Tibial nerve (tissue), 4 donors: ENCODE data around the gene RTN3. TPM values are rescaled to one million over a fixed set of nuclear protein-coding genes. Genes with fewer than 3 reads are reported as not detected.

Source experiments
- DNase-seq, 2 donors: peaks; one replicate each; pipeline ENCODE4 v3.0.0-alpha.2; 2019; ENCODE audit warnings: low spot score in 2 of 2
- H3K27ac ChIP-seq, 4 donors: fragments of 200-600 bp; sonication (generic) in 3 of 4; one replicate each; pipeline ENCODE4 v1.5.1; 2017 to 2019; ENCODE audit warnings: mild to moderate bottlenecking in 1 of 4
- H3K27me3 ChIP-seq, 2 donors: fragments of 200-600 bp; sonication (generic) in 1 of 2; one replicate each; pipeline versions ENCODE4 v1.5.1 to v1.6.0; 2017 to 2019
- H3K36me3 ChIP-seq, 3 donors: fragments of 200-600 bp; sonication (generic); one replicate each; pipeline ENCODE4 v1.5.1; 2018 to 2019
- H3K4me1 ChIP-seq, 4 donors: fragments of 200-600 bp; sonication (generic) in 3 of 4; one replicate each; pipeline ENCODE4 v1.5.1; 2017 to 2019
- H3K4me3 ChIP-seq, 4 donors: fragments of 200-600 bp; sonication (generic) in 3 of 4; one replicate each; pipeline ENCODE4 v1.5.1; 2017 to 2019; ENCODE audit warnings: mild to moderate bottlenecking in 1 of 4, moderate library complexity in 1 of 4
- H3K9me3 ChIP-seq, 4 donors: fragments of 200-600 bp; sonication (generic) in 3 of 4; one replicate each; pipeline ENCODE4 v1.5.1; 2017 to 2019
- EP300 ChIP-seq, 2 donors: sonication (generic); formaldehyde crosslinking; IDR thresholded peaks; one replicate each; pipeline ENCODE4 v1.6.1; 2017; ENCODE audit warnings: antibody characterized with exemption in 2 of 2, mild to moderate bottlenecking in 1 of 2
- POLR2A ChIP-seq, 2 donors: fragments of 450-650 bp; IDR thresholded peaks; one replicate each; pipeline ENCODE4 v1.6.1; 2017; ENCODE audit warnings: antibody characterized with exemption in 2 of 2, mild to moderate bottlenecking in 2 of 2, moderate library complexity in 2 of 2
- WGBS, 2 donors: methylation state at CpG; one replicate each; pipeline ENCODE4 v1.1.5; 2018; 5-methylcytosine and 5-hydroxymethylcytosine counted together
- total RNA-seq, 4 donors: library from RNA; depleted of rRNA; stranded (reverse); fragments of >200 nt; gene quantifications; one replicate each; pipeline ENCODE4 v1.1.0, GENCODE V29; 2016
- TF ChIP-seq, protein P1 (sequence below), 5 experiments: fragments of 200-600 bp in 3 of 5; fragments of 450-650 bp in 2 of 5; sonication (generic) in 3 of 5; IDR thresholded peaks; one replicate each; pipeline ENCODE4 v1.5.1; 2016 to 2019; ENCODE audit warnings: antibody characterized with exemption in 5 of 5, mild to moderate bottlenecking in 3 of 5, moderate library complexity in 2 of 5

Gene RTN3
- total RNA-seq, 4 donors from 2014 or later: 88.8 to 148 (median 116) TPM

DNA sequence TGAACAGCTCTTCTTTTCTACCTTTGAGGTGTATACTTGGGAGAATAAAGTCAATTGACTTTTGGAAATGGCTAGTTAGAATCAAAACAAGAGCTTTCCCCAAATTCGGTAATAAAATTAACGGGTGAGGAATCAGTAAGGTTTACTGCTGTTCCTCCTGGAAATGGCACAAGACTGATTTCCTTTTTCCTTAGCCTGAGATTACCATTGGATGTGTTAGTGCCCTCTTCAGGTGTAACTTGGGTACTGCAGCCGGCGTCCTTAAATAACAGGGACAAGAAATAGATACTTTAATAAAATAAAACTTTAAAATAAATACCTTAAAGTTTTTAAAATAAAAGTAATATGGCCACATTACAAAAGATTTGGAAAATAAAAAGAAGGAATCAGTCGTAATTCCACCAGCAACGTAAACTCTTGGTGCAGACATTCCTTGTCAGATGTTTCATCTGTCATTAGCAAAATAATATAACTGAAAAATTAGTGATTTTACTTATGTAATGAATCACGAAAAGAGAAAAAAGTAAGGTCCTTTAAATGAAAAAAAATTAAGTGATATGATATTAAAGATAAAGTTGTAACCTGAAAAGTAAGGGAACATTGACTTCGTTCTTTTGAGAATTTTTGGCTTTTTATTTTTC, 57.5 kb downstream of the RTN3 start:
- H3K4me3 ChIP-seq: no peak overlapping the region
- TF ChIP-seq EP300 (IDR thresholded peaks at IDR 0.05) (no peak), POLR2A (IDR thresholded peaks at IDR 0.05) (no peak)
- TF ChIP-seq, protein P1, sequence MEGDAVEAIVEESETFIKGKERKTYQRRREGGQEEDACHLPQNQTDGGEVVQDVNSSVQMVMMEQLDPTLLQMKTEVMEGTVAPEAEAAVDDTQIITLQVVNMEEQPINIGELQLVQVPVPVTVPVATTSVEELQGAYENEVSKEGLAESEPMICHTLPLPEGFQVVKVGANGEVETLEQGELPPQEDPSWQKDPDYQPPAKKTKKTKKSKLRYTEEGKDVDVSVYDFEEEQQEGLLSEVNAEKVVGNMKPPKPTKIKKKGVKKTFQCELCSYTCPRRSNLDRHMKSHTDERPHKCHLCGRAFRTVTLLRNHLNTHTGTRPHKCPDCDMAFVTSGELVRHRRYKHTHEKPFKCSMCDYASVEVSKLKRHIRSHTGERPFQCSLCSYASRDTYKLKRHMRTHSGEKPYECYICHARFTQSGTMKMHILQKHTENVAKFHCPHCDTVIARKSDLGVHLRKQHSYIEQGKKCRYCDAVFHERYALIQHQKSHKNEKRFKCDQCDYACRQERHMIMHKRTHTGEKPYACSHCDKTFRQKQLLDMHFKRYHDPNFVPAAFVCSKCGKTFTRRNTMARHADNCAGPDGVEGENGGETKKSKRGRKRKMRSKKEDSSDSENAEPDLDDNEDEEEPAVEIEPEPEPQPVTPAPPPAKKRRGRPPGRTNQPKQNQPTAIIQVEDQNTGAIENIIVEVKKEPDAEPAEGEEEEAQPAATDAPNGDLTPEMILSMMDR (IDR thresholded peaks at IDR 0.05): peak; percentile 66 to 98 (median 95)
- peak overlapping the region in 2 of 4 donors; percentile 22 to 39 for H3K27ac ChIP-seq
- H3K36me3 ChIP-seq: no peaks in the 10 kb centered on the region
- H3K27me3 ChIP-seq: no peaks in the 10 kb centered on the region
- no peaks in the 10 kb centered on the region for H3K9me3 ChIP-seq
- DNase-seq: peak; percentile 87 to 99
- 17 to 19% methylated on average over 8 of the region's 8 CpGs for WGBS, 2 donors
- peaks cover 0 to 17% (median 0%) of the 10 kb centered on the region in 4 donors for H3K4me1 ChIP-seq

GRCh38 chr11:63745304-63746170, 64.2 kb downstream of the RTN3 start:
- no peaks in the 10 kb centered on the region for H3K4me1 ChIP-seq
- WGBS, 2 donors: 69 to 75% methylated on average over 13 of the region's 13 CpGs
- no peak for TF ChIP-seq EP300 (IDR thresholded peaks at IDR 0.05)
- no peak for TF ChIP-seq POLR2A (IDR thresholded peaks at IDR 0.05)
- TF ChIP-seq, protein P1 (IDR thresholded peaks at IDR 0.05): peak in 2 of 5 experiments; percentile 18 to 21

DNA sequence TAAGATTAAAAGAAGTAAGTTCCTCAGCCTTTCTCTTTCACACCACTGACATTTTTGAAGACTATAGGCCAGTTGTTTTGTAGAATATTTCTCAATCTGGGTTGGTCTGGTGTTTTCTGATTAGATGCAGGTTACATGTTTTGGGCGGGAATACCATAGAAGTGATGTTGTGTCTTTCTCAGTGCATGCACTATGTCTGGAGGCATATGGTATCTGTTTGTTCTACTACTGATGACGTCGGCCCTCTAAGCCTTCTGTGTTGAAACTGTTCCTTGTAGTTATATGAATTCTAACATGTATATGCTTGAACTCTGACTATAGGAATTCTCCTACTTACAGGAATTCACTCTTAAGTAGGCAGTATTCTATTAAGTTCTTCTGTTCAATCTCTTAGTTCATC, 65.7 kb downstream of the RTN3 start:
- Histone ChIP-seq H3K27ac (no peak overlapping the region), H3K27me3 (no peaks in the 10 kb centered on the region), H3K36me3 (peaks cover 0 to 26% (median 5%) of the 10 kb centered on the region in 3 donors), H3K4me1 (no peaks in the 10 kb centered on the region), H3K4me3 (no peak overlapping the region), H3K9me3 (no peaks in the 10 kb centered on the region)
- TF ChIP-seq, protein P1 (IDR thresholded peaks at IDR 0.05): no peak
- TF ChIP-seq EP300 (IDR thresholded peaks at IDR 0.05) (no peak), POLR2A (IDR thresholded peaks at IDR 0.05) (no peak)
- WGBS, 2 donors: 67 to 82% methylated on average over 3 of the region's 3 CpGs
- DNase-seq: no peak

More at GRCh38 chr11:63745304-63746170, 64.2 kb downstream of the RTN3 start:
- DNase-seq: no peak
- Histone ChIP-seq H3K27ac (no peak overlapping the region), H3K9me3 (no peaks in the 10 kb centered on the region), H3K4me3 (no peak overlapping the region), H3K36me3 (peaks cover 0 to 11% (median 0%) of the 10 kb centered on the region in 3 donors), H3K27me3 (no peaks in the 10 kb centered on the region)

DNA sequence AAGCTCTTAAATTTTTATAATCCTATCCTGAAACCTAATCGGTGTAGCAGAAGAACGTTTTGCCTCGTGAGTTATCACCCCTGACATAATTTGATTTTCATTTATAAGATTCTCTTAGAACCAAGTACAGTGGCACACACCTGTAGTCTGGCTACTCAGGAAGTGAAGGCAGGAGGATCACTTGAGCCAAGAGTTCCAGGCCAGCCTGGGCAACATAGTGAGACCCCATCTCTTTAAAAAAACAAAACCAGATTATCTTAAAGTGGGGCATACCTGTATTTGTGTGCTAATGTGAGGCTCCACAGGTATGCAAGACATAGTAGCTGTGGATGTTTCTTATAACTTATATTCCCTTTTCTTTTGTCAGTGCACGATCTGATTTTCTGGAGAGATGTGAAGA, 68.3 kb downstream of the RTN3 start:
- H3K36me3 ChIP-seq: peaks cover 0 to 44% (median 5%) of the 10 kb centered on the region in 3 donors
- H3K9me3 ChIP-seq: no peaks in the 10 kb centered on the region
- no peaks in the 10 kb centered on the region for H3K4me1 ChIP-seq
- 93 to 94% methylated on average over 4 of the region's 4 CpGs for WGBS, 2 donors
- no peak for DNase-seq
- H3K4me3 ChIP-seq: no peak overlapping the region
- H3K27me3 ChIP-seq: no peaks in the 10 kb centered on the region
- no peak overlapping the region for H3K27ac ChIP-seq
- TF ChIP-seq, protein P1 (IDR thresholded peaks at IDR 0.05): no peak
- TF ChIP-seq POLR2A (IDR thresholded peaks at IDR 0.05): no peak
- no peak for TF ChIP-seq EP300 (IDR thresholded peaks at IDR 0.05)
